ENCODE results near the gene JARID2.

The JARID2 gene

DNA sequence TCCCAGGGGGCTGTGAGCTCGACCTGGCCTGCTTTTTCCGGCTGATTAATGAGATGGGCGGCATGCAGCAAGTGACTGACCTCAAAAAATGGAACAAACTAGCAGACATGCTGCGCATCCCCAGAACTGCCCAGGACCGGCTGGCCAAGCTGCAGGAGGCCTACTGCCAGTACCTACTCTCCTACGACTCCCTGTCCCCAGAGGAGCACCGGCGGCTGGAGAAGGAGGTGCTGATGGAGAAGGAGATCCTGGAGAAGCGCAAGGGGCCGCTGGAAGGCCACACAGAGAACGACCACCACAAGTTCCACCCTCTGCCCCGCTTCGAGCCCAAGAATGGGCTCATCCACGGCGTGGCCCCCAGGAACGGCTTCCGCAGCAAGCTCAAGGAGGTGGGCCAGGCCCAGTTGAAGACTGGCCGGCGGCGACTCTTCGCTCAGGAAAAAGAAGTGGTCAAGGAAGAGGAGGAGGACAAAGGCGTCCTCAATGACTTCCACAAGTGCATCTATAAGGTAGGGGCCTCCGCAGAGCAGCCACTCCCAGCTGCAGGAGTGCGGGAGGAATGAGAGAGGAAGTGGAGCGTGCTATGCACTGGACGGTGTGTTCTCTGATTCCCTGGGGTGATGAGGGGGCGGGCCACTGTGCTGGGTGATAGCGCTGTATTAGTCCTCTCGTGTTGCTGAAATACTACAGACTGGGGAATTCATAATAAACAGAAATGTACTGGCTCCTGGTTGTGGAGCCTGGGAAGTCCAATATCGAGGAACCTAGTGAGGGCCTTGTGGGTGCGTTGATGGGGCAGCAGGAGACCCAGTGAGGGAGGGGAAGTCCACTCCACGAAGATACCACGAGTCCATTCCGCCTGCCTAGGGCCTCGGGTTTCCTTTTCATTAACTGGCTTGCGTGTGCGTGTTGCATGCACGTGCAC, 255.3 kb downstream of the JARID2 start:
- no peak for DNase-seq

DNA sequence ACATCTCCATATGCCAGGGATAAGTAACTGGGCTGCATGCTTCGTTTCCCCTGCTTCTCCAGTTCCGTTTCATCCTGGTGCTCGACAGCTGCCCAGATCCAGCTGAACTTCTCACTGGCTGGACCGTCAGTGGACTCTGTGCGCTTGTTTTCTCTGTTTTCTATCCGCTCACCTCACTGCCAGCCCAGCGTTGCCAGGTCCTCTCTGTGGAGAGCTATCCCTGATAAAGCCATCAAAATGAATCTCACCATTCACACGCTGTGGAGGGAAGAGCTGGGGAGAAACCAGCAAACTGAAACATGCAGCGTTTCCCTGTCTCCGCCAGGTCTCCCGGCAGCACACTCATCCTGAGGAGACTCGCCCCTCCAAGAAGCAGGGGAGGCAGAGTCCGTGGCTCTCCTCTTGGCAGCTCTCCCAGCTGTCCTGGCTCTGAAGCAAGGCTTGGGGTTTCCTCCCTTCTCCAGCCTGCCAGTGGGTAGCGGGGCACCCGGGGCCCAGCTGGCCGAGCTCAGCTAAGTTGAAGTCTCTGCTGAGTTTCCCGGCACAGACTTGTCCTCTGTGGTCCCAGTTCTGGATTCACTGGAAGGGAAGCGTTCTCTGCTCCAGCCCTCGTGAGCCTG, 256.1 kb downstream of the JARID2 start:
- no peak for DNase-seq

DNA sequence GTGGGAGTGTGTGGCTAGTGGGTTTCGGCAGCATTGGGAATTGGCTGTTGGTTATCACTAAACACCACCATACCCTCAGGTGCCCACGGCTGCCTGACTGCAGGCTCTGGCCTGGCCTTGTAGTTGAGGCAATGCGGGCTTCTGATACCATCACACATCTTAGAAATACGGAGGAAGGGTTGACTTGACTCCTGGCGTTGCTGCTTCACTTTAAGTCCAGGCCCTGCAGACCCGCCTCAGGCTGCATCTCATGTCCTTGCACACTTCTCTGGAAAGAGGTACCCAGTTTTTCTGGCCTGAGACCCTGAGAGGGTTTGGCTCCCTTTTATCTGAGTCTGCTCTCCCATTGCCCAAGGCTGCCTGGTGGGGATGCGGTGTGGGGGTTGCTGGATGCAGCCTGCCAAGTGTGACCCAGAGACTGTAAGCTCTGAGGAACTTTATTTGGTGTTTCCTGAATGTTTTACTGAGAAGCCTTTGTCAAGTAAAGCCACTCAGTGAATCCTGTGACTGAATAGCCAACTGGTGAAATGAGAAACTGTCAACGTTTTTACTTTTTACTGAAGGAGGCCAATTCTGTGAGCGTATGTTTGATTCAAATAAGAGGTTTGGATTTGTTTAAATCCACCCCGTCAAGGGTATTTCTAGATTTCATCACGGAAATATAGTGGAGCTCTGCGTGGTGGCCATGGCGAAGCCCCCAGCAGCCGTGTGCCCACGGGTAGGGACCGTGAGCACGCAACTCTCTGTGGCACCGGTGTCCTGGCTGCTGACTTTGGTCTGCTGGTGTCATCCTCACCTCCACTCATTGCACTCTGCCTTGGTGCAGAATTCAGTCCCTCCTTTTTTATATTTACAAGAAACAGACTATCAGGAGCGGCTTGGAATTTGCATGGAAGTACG, 256.8 kb downstream of the JARID2 start:
- no peak for DNase-seq

DNA sequence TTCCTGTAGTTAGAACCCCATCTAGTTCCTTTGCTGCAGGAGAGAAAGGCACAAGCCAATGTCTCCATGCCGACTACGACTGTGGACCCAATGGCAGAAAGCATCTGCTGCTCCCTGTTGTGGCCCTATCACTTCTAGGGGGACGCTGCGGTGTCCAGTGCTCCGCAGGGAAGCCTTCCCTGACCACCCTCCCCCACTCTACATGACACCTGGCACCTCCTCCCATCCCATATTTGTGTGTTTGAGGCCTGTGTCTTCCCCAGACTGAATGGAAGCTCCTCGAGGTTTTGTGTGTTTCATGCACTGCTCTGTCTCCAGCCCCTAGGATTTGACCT, 257.4 kb downstream of the JARID2 start:
- DNase-seq, result no peak

DNA sequence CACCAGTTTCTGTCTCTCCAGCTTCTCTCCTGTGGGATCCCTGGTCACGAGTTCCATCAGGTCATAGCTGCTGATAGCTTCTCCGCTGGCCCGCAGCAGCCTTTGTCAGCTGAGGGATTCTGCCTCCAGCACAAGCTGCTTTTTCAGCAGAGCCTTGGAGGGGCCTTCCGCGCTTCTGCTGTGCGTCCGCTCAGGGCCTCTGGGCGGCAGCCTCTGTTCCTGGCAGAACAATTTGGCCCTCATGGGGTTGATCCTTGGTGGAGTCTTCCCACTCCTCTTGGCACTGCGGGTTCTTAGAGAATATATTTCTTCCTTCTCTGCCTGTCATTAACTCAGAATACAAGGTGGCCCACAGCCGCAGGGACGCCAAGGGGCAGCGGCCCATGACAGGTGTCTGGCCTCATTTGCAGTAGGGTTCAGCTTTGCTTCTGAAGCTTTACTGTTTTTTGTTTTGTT, 258.2 kb downstream of the JARID2 start:
- DNase-seq, result no peak

DNA sequence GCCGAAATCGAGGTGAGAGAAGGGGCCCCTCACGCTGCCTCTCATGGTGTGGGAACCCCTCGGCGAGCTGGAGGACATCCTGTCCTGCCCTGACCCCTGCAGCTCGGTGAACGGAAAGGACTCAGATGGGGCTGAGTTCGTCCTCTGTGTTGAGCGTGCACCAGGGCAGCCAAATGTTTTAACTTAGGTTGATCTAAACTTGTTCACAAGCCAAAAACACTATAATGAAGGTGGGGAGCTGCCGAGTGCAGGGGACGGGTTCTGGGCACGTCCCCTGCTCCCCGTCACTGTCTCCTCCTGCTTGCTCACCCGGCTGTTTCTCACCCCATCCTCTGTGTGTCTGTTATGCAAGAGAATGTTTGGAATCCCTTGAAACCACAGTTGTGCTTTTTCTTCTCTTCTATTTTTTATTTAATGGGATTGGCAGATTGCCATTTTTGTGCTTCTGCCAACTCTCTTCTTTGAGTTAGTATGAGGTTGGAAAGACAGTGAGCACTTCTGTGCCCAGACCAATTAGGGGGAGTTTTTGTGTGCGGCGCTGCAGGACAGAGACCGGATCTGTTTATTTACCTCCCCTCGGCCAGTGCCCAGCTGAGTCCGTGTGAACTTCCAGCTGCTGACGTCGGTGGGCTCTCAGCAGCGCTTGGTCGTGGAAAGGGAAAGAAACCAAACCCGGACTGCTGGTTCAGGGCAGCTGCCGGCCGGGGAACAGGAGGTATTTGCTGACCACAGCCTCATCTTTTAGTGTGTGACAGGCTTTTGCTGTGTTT, 258.9 kb downstream of the JARID2 start:
- DNase-seq, result peak; percentile 30

DNA sequence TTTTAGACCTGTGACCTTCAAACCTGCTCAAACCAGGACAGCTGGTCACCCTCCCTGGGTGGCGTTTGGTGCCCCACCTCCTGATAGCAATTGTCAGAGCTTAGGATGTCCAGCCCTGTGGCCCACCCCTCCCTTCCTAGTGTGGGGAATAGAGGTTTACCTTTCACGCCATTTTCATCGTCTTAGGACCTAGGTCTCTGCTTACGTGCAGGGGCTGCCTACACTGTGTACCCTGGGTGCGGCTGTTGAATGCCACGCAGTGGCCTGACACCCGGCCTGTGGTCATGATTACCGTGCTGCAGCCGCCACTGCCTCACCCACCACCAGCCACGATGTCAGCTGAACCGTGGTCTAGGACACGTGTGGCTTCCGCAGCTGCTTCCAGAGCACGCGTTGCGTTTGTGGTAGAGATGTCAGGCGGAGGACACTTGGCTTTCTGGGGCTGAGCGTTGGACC, 259.6 kb downstream of the JARID2 start:
- no peak for DNase-seq

DNA sequence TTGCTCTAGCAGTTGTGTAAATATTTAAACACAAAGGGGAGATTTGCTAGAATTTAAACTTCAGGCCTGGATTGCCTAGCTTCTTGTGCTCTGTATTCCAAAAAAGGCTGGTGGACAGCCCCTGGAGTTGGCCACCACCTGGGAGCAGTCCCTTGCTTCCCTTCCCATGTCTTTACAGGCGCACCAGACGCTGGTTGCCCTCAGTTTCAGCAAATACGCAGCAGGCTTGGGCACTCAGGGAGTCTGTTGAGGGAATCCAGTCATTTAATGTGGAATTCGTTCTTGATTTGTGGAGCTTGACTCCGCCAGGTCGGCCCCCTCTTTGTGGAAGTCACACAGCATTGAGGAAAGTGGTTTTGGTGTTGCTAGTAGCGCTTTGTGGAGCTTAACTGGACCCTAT, 260.2 kb downstream of the JARID2 start:
- no peak for DNase-seq

DNA sequence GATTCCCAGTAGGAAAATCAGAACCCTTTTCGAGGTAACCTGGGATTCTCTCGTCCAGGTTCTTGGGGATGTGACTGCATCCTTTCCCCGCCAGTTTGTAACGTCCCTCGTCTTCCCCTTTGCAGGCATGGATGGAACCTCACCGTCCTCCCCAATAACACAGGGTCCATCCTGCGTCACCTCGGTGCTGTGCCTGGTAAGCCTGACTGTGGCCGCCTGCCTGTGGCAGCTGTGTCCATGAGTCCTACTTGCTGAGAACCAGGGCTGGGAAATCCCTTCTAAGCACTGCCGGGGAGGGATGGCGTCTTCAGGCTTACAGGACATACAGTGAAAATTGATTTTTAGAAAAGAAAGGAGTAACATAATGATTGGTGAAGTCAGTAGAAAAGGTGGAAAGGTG, 261.4 kb downstream of the JARID2 start:
- no peak for DNase-seq

DNA sequence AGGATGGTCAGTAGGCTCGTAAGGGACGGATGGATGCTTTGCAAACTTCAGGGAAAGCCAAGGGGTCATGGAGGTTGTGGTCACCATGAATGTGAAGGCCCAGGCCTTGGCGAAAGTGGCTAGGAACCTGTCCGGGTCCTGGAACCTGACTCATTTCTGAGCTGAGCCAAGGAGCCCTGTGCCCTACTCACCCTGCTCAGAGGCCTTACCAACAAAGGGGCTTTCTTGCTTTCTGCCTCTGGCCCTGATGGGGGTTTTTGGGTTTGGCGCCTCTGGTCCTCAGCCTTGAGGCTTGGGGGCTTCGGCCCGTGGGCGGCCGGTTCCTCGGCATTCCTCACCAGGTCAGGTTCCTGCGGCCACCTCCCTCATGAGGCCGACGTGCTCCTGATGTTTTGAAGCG, 261.9 kb downstream of the JARID2 start:
- no peak for DNase-seq

DNA sequence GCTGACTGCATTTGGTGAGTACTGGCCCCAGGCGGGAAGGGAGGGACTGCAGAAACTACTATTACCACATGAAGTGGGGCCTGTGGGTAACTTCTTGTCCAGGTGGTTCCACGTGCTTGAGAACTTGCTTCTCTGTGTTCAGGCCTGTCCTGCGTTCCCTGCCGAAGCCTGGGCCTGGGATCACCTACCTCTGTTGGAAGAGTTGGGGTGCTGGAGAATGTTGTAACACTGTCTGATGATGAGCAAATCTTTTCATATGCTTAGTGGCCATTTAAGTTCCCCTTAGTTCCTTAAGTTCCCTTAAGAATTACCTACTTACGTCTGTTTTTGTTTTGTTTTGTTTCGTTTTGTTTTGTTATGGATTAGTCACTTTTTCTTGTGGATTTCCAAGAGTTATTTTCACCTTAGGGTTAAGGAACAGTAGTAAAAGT, 262.6 kb downstream of the JARID2 start:
- DNase-seq, result no peak

DNA sequence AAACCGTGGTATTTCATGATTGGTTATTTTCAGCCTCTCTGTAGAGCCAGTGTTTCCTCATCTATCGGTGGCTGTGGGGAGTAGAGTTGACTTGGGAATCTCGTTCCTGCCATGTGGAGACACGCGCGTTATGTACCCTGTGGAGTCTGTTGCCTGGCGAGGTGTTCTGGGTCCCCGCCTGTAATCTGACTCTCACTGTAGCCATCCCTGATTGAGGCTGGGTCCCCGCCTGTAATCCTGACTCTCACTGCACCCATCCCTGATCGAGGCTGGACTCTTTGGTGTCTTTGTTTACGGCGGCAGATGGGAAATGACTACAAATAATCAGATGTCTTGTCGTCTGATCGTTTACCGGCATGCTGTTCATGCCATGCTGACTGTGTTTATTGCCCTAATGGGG, 263.1 kb downstream of the JARID2 start:
- DNase-seq, result no peak

DNA sequence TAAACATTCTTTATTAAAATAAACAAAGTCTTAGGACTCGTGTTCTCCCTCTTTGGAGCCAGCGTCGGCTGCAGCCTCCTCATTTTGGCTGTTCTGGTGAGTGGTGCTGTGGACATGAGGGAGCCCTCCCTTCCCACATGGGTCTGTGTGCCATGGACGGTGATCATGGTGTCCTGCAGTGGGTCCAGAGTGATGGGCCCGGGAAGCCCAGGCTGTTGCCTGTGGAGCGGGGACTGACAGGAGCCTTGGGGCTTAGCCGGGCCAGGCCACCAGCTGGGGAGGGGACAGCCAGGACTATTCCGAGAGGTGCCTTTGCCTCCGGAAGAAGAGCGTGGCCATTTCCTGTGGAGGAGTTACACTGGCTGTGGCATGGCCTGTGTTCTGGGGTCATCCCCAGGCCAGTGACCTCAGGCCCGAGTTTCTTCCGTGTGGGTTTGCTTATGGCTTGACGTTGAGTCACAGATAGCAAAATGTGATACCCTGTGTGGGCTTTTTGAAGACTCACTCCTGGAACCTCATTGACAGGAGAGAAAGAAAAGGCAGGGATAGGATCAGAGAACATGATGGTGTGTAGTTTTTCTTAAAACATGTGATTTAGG, 263.6 kb downstream of the JARID2 start:
- DNase-seq, result no peak

DNA sequence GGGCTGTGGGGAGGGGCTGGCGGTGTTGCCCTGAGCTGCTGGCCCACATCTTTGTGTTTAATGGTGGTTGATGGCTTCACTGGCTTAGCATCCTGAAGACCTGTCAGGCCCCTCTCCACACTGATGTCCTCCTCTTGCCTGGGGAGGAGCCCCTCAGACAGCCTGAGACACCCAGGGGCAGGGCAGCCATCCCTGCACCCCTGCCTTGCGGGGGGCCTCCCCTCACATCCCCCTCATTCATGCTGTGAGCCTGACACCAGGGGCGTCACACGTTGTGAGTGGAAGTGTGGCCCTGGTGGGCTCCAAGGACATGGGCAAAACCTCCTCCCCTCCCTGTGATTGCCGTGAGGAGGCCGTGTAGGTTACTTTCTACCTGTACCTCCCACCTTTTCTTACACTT, 264.3 kb downstream of the JARID2 start:
- no peak for DNase-seq

DNA sequence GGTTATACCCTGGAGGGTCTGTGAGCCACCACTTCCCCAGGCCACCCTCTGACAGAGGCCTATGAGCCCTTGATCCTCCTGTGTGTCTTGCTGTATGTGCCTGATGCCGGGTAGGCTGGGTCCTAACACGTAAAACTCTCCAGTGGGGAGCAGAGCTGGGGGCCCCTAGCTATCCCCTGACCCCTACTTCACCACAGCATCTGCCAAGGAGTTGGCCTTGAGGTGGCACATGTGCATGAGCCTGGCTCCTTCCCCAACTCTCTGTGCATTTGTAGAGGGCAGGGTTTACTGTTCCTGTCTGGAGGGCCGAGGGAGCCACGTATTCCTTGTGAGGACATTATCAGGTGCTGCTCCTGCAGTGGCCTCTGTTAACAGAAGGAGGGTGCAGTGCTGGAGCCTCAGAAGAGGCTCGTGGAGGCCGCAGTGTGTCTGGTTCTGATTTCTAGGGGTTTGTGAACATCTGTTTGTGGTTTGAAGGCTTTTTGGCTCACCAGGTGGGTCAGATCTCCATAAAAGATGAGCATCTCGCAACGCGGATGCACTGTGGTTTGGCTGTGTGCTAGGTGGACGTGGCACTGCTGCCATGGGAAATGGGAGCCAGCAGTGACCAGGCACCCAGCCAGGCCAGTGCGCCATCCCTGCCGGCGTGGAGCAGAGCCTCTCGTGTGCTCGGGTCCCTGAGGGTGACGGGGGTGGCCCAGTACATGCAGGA, 264.8 kb downstream of the JARID2 start:
- DNase-seq, result no peak

DNA sequence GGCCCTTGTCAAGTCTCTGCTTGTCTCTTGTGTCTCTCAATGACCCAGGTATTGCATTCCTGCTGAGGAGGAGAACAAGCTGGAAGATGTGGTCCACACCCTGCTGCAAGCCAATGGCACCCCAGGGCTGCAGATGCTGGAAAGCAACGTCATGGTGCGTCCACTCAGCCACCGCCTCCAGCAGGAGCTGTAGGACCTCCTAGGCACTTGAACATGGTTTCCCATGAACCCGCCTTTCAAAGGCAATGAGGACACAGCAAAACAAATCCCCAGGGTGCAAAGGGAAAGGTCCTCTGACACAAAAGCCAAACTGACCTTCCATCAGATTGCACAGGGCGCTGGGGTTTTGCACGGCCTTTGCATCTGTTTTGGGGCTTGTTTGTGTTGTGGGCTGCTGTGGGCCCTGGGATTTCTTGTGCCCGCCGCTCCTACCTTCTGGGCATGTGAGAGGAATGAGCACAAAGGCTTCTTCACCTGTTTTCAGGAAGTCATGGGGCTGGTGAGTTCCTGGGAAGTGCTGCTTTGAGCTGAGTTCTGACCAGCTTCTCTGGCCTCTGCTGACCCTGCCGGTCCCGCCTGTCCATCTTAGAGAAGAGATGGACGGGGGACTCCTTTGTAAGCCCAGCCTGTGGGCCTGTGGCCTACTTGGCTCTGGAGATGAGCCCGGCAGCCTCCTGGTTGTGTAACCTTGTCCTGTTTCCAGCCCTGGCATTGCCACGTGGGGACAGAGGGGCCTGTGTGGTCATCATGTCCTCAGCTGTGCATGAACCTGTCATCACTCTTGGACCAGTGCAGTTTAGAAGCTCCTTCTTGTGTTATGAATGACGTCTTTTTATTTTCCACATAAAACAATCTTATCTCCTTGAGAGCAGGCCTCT, 265.6 kb downstream of the JARID2 start:
- DNase-seq, result no peak

DNA sequence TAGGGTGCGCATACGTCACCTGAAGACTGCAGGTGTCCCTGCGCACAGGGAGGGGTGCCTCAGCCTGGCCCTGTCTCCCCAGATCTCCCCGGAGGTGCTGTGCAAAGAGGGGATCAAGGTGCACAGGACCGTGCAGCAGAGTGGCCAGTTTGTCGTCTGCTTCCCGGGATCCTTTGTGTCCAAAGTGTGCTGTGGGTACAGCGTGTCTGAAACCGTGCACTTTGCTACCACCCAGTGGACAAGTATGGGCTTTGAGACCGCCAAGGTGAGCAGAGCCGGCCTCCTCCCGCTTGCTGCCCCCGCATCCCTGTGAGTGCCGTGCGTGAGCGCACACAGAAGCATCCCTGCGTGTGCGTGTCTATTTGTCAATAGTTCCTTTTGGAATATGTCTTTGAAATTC, 266.3 kb downstream of the JARID2 start:
- DNase-seq, result no peak

DNA sequence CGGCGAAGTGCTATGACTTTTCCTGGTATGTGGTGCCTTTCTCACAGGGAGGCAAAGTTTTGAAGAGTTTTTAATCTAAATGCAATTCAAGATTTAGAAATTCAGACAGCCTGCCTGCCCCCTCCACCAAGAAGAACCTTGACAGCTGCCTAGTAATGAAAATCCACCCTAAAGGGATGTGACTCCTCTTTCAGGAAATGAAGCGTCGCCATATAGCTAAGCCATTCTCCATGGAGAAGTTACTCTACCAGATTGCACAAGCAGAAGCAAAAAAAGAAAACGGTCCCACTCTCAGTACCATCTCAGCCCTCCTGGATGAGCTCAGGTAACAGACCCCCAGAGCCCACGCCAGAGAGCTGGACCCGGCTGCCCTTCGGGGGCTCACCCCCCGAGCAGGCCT, 266.9 kb downstream of the JARID2 start:
- DNase-seq, result no peak

DNA sequence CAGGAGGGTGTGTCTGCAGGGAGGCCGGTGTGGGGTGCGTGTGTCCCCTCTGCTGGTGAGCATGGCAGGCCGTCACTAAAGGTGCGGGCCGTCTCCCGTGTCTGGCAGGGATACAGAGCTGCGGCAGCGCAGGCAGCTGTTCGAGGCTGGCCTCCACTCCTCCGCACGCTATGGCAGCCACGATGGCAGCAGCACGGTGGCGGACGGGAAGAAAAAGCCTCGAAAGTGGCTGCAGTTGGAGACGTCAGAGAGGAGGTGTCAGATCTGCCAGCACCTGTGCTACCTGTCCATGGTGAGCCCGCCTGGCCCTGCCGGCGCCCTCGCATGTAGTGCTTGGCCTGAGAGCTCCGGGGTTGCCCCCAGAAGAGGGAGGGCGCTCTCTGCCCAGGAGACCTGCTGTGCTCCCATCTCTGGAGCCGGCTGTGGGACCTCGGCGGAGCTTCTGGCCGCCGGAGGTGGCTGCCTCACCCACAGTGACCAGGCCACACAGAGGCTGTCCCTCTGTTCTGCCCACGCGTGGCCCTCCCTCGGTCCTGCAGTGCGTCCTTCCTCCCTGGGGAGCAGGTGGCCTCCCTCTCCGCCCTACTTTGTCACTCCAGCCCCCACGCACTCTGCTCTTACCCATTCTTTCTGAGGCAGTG, 267.4 kb downstream of the JARID2 start:
- no peak for DNase-seq
